HL-60 (cell line): ENCODE data around the gene HEPACAM.

Source experiments
- DNase-seq, 2 experiments: peaks; one replicate each; pipeline ENCODE4 v3.0.0-alpha.2; 2010 to 2020; ENCODE audit warnings: low read depth in 1 of 2, low spot score in 1 of 2
- H3K27ac ChIP-seq: fragments of 250-450 bp; sonication (Bioruptor Pico); replicated peaks from 2 replicates; pipeline ENCODE4 v1.5.1; 2020; ENCODE audit warnings: mild to moderate bottlenecking, moderate library complexity
- H3K27me3 ChIP-seq: fragments of 250-450 bp; sonication (Bioruptor Pico); 2 replicates; pipeline ENCODE4 v1.5.1; 2021; ENCODE audit warnings: mild to moderate bottlenecking, moderate library complexity; ENCODE audit not compliant: insufficient read depth, poor library complexity, severe bottlenecking
- H3K4me3 ChIP-seq: replicated peaks from 2 replicates; pipeline ENCODE4 v1.5.1; 2011; ENCODE audit warnings: mild to moderate bottlenecking, control low read depth, low read length; ENCODE audit not compliant: insufficient read depth
- CTCF ChIP-seq: IDR thresholded peaks from one replicate; pipeline ENCODE4 v1.5.1; 2011; ENCODE audit warnings: low read length, control low read depth, inconsistent platforms; ENCODE audit not compliant: insufficient read depth
- GABPA ChIP-seq: IDR thresholded peaks from 2 replicates; pipeline ENCODE4 v1.6.1; 2012; ENCODE audit warnings: low read depth
- POLR2AphosphoS5 ChIP-seq: IDR thresholded peaks from 2 replicates; pipeline ENCODE4 v1.6.1; 2012; ENCODE audit warnings: low read depth
- REST ChIP-seq: IDR thresholded peaks from 2 replicates; pipeline ENCODE4 v1.6.1; 2012; ENCODE audit warnings: low read depth; ENCODE audit not compliant: insufficient replicate concordance
- SPI1 ChIP-seq: IDR thresholded peaks from 2 replicates; pipeline ENCODE4 v1.6.1; 2012; ENCODE audit warnings: low read depth, mild to moderate bottlenecking, borderline replicate concordance

Gene HEPACAM

GRCh38 chr11:124894606-124895430, 41.0 kb downstream of the HEPACAM start:
- Histone ChIP-seq H3K27me3 (no peaks in the 10 kb centered on the region), H3K4me3 (no peak overlapping the region), H3K27ac (no peak overlapping the region)
- DNase-seq: no peak
- TF ChIP-seq SPI1 (no peak), GABPA (no peak), POLR2AphosphoS5 (no peak), REST (no peak), CTCF (no peak)

GRCh38 chr11:124893781-124894401, 42.0 kb downstream of the HEPACAM start:
- Histone ChIP-seq H3K27ac (no peak overlapping the region), H3K27me3 (no peaks in the 10 kb centered on the region), H3K4me3 (no peak overlapping the region)
- TF ChIP-seq POLR2AphosphoS5: no peak
- no peak for TF ChIP-seq SPI1
- no peak for TF ChIP-seq CTCF
- TF ChIP-seq REST: no peak
- TF ChIP-seq GABPA: no peak
- DNase-seq: no peak

GRCh38 chr11:124892750-124893454, 42.9 kb downstream of the HEPACAM start:
- TF ChIP-seq SPI1: peak; percentile 50; the same call in 1 of the 2 replicates
- TF ChIP-seq GABPA: no peak
- Histone ChIP-seq H3K4me3 (no peak overlapping the region), H3K27ac (no peak overlapping the region)

GRCh38 chr11:124892146-124892545, 43.7 kb downstream of the HEPACAM start:
- TF ChIP-seq GABPA (no peak), REST (no peak), POLR2AphosphoS5 (no peak), CTCF (no peak), SPI1 (no peak)
- Histone ChIP-seq H3K27ac (no peak overlapping the region), H3K4me3 (no peak overlapping the region), H3K27me3 (no peaks in the 10 kb centered on the region)
- no peak for DNase-seq

More at GRCh38 chr11:124892750-124893454, 42.9 kb downstream of the HEPACAM start:
- no peaks in the 10 kb centered on the region for H3K27me3 ChIP-seq
- peak in 1 of 2 experiments; percentile 54 for DNase-seq
